Activated T-helper 1 cell treated with anti-CD3 and anti-CD28 coated beads, Interleukin-12 subunit alpha, Interleukin-12 subunit beta, Interleukin-2, Interleukin-4 antibody, amounts not matched to agents 30 ng/mL and 10 ng/mL and 1 ng/mL, durations not matched to agents 14 hours and 24 hours and 36 hours (primary cell): ENCODE data around the gene CACNA1C. TPM values are rescaled to one million over a fixed set of nuclear protein-coding genes. Genes with fewer than 3 reads are reported as not detected.

Source experiments
- DNase-seq: peaks from one replicate; pipeline ENCODE4 v3.0.0; 2021; ENCODE audit warnings: low spot score
- H3K27ac Mint-ChIP-seq: one replicate; pipeline ENCODE4 v1.8.0; 2021; ENCODE audit warnings: mild to moderate bottlenecking, mixed read lengths
- H3K27me3 Mint-ChIP-seq: one replicate; pipeline ENCODE4 v1.8.0; 2022; ENCODE audit warnings: mild to moderate bottlenecking, moderate library complexity, mixed read lengths; ENCODE audit not compliant: insufficient read depth
- H3K36me3 Mint-ChIP-seq: one replicate; pipeline ENCODE4 v1.8.0; 2021; ENCODE audit warnings: low read depth, mixed read lengths
- H3K4me1 Mint-ChIP-seq: one replicate; pipeline ENCODE4 v1.8.0; 2021; ENCODE audit warnings: low read depth, mixed read lengths
- H3K4me3 Mint-ChIP-seq: one replicate; pipeline ENCODE4 v1.8.0; 2021; ENCODE audit warnings: mild to moderate bottlenecking, moderate library complexity, mixed read lengths
- H3K9me3 Mint-ChIP-seq: one replicate; pipeline ENCODE4 v1.8.0; 2021; ENCODE audit warnings: mixed read lengths
- intact Hi-C: fragments of 100-400 bp; cut with micrococcal nuclease; formaldehyde crosslinking; loops from one replicate; pipeline ENCODE4 v1.15.1; 2024
- total RNA-seq: library from RNA; stranded (reverse); gene quantifications from 2 replicates; pipeline ENCODE4 v1.2.3, GENCODE V29; 2022

CACNA1C gene
- total RNA-seq, 1 donor from 2014 or later: 0.18 TPM

- intact Hi-C loops: no loop called here
- no peak overlapping the region for H3K4me3 Mint-ChIP-seq
- H3K36me3 Mint-ChIP-seq: no peaks in the 10 kb centered on the region
- no peaks in the 10 kb centered on the region for H3K9me3 Mint-ChIP-seq
- no peaks in the 10 kb centered on the region for H3K4me1 Mint-ChIP-seq
- no peak overlapping the region for H3K27ac Mint-ChIP-seq
- no peaks in the 10 kb centered on the region for H3K27me3 Mint-ChIP-seq
- DNase-seq: no peak
These were observed 616.8 kb downstream of the CACNA1C start for GRCh38 chr12:2669560-2669959.

GRCh38 chr12:2672863-2673262 is 620.1 kb downstream of the CACNA1C start:
- H3K36me3 Mint-ChIP-seq: no peaks in the 10 kb centered on the region

GRCh38 chr12:2673966-2674810 is 621.4 kb downstream of the CACNA1C start:
- Mint-ChIP-seq H3K9me3 (no peaks in the 10 kb centered on the region), H3K4me1 (no peaks in the 10 kb centered on the region), H3K27ac (no peak overlapping the region), H3K4me3 (no peak overlapping the region), H3K36me3 (no peaks in the 10 kb centered on the region), H3K27me3 (no peaks in the 10 kb centered on the region)
- DNase-seq: no peak
- intact Hi-C loops: no loop called here

More at GRCh38 chr12:2672863-2673262, 620.1 kb downstream of the CACNA1C start:
- intact Hi-C loops: no loop called here
- H3K9me3 Mint-ChIP-seq: no peaks in the 10 kb centered on the region
- no peak overlapping the region for H3K27ac Mint-ChIP-seq
- no peaks in the 10 kb centered on the region for H3K4me1 Mint-ChIP-seq
- no peak for DNase-seq
- no peaks in the 10 kb centered on the region for H3K27me3 Mint-ChIP-seq
- no peak overlapping the region for H3K4me3 Mint-ChIP-seq

GRCh38 chr12:2675776-2676175 is 623.0 kb downstream of the CACNA1C start:
- no peaks in the 10 kb centered on the region for H3K27me3 Mint-ChIP-seq
- no peak overlapping the region for H3K27ac Mint-ChIP-seq
- no peak for DNase-seq
- H3K36me3 Mint-ChIP-seq: no peaks in the 10 kb centered on the region
- H3K4me3 Mint-ChIP-seq: no peak overlapping the region
- no peaks in the 10 kb centered on the region for H3K4me1 Mint-ChIP-seq
- intact Hi-C loops: no loop called here
- H3K9me3 Mint-ChIP-seq: no peaks in the 10 kb centered on the region

GRCh38 chr12:2677142-2677880 is 624.5 kb downstream of the CACNA1C start:
- no peak for DNase-seq
- no peak overlapping the region for H3K4me3 Mint-ChIP-seq
- no peaks in the 10 kb centered on the region for H3K27me3 Mint-ChIP-seq
- no peaks in the 10 kb centered on the region for H3K4me1 Mint-ChIP-seq
- intact Hi-C loops: no loop called here
- H3K9me3 Mint-ChIP-seq: no peaks in the 10 kb centered on the region
- H3K27ac Mint-ChIP-seq: no peak overlapping the region
- H3K36me3 Mint-ChIP-seq: no peaks in the 10 kb centered on the region

GRCh38 chr12:2678426-2678825 is 625.6 kb downstream of the CACNA1C start:
- H3K27me3 Mint-ChIP-seq: no peaks in the 10 kb centered on the region
- DNase-seq: no peak
- peaks cover 7% of the 10 kb centered on the region for H3K4me1 Mint-ChIP-seq

GRCh38 chr12:2679068-2679815 is 626.5 kb downstream of the CACNA1C start:
- Mint-ChIP-seq H3K9me3 (no peaks in the 10 kb centered on the region), H3K4me3 (no peak overlapping the region), H3K27me3 (no peaks in the 10 kb centered on the region), H3K4me1 (peaks cover 7% of the 10 kb centered on the region), H3K27ac (no peak overlapping the region), H3K36me3 (no peaks in the 10 kb centered on the region)
- DNase-seq: no peak
- intact Hi-C loops: no loop called here

More at GRCh38 chr12:2678426-2678825, 625.6 kb downstream of the CACNA1C start:
- intact Hi-C loops: no loop called here
- no peaks in the 10 kb centered on the region for H3K9me3 Mint-ChIP-seq
- H3K36me3 Mint-ChIP-seq: no peaks in the 10 kb centered on the region
- H3K27ac Mint-ChIP-seq: no peak overlapping the region
- no peak overlapping the region for H3K4me3 Mint-ChIP-seq

- H3K36me3 Mint-ChIP-seq: no peaks in the 10 kb centered on the region
- H3K9me3 Mint-ChIP-seq: no peaks in the 10 kb centered on the region
- intact Hi-C loops: loop anchor here (10.0 kb wide), 1 partner anchor 365 kb away; no protein-coding TSS in a partner anchor
- no peak for DNase-seq
- H3K4me1 Mint-ChIP-seq: peaks cover 7% of the 10 kb centered on the region
- H3K4me3 Mint-ChIP-seq: no peak overlapping the region
- no peaks in the 10 kb centered on the region for H3K27me3 Mint-ChIP-seq
- H3K27ac Mint-ChIP-seq: no peak overlapping the region
These were observed 627.3 kb downstream of the CACNA1C start for GRCh38 chr12:2679816-2680675.

GRCh38 chr12:2680676-2681039 is 627.9 kb downstream of the CACNA1C start:
- Mint-ChIP-seq H3K4me1 (peaks cover 7% of the 10 kb centered on the region), H3K36me3 (no peaks in the 10 kb centered on the region), H3K27me3 (no peaks in the 10 kb centered on the region), H3K9me3 (no peaks in the 10 kb centered on the region), H3K27ac (no peak overlapping the region), H3K4me3 (no peak overlapping the region)
- intact Hi-C loops: loop anchor here (10.0 kb wide), 1 partner anchor 364 kb away; no protein-coding TSS in a partner anchor
- no peak for DNase-seq

- no peak overlapping the region for H3K4me3 Mint-ChIP-seq
- no peaks in the 10 kb centered on the region for H3K9me3 Mint-ChIP-seq
- no peak for DNase-seq
- peaks cover 7% of the 10 kb centered on the region for H3K4me1 Mint-ChIP-seq
- intact Hi-C loops: loop anchor here (10.0 kb wide), 1 partner anchor 363 kb away; no protein-coding TSS in a partner anchor
- no peaks in the 10 kb centered on the region for H3K36me3 Mint-ChIP-seq
- no peaks in the 10 kb centered on the region for H3K27me3 Mint-ChIP-seq
- no peak overlapping the region for H3K27ac Mint-ChIP-seq
These were observed 628.8 kb downstream of the CACNA1C start for GRCh38 chr12:2681450-2682205.

GRCh38 chr12:2682296-2683251 is 629.8 kb downstream of the CACNA1C start:
- DNase-seq: peak; percentile 31
- intact Hi-C loops: loop anchor here (1.0 to 10.0 kb wide), 4 partner anchors 9 to 362 kb away; no protein-coding TSS in a partner anchor
- peak overlapping the region; percentile 77 for H3K27ac Mint-ChIP-seq
- H3K4me1 Mint-ChIP-seq: peaks cover 7% of the 10 kb centered on the region
- no peaks in the 10 kb centered on the region for H3K36me3 Mint-ChIP-seq
- no peak overlapping the region for H3K4me3 Mint-ChIP-seq
- no peaks in the 10 kb centered on the region for H3K27me3 Mint-ChIP-seq
- no peaks in the 10 kb centered on the region for H3K9me3 Mint-ChIP-seq
